OCI-LY1 (cell line): Measurements from ENCODE around the gene PRPSAP1.

Experiments
- EZH2 ChIP-seq: fragments of 200-600 bp; sonication (generic), shearing (Covaris generic); IDR thresholded peaks from 2 replicates; pipeline ENCODE4 v1.8.0; 2017; ENCODE audit warnings: borderline replicate concordance, mixed run types, mild to moderate bottlenecking, antibody characterized with exemption, low read length, moderate library complexity, mixed read lengths
- TF ChIP-seq, protein P1 (sequence below): fragments of 200-600 bp; sonication (generic), shearing (Covaris generic); IDR thresholded peaks from 2 replicates; pipeline ENCODE4 v1.5.1; 2017; ENCODE audit warnings: mild to moderate bottlenecking, antibody characterized with exemption, low read length, moderate library complexity, mixed read lengths

DNA sequence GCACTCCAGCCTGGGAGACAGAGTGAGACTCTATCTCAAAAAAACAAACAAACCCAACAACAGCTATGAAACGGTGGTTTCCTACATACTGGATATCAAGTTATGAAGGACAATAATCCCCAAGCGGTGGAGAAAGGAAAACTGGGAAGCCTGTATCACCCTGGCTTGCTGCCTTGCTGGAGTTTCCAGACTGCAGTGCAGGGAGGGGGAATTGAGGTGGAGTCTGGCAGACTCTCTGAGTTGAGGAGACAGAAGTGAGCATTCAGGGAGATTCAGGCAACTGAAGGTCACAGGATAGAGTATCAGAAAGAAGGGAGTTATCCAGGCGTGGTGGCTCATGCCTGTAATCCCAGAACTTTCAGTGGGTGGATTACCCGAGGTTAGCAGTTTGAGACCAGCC is 57.5 kb downstream of the PRPSAP1 start:
- TF ChIP-seq, protein P1, sequence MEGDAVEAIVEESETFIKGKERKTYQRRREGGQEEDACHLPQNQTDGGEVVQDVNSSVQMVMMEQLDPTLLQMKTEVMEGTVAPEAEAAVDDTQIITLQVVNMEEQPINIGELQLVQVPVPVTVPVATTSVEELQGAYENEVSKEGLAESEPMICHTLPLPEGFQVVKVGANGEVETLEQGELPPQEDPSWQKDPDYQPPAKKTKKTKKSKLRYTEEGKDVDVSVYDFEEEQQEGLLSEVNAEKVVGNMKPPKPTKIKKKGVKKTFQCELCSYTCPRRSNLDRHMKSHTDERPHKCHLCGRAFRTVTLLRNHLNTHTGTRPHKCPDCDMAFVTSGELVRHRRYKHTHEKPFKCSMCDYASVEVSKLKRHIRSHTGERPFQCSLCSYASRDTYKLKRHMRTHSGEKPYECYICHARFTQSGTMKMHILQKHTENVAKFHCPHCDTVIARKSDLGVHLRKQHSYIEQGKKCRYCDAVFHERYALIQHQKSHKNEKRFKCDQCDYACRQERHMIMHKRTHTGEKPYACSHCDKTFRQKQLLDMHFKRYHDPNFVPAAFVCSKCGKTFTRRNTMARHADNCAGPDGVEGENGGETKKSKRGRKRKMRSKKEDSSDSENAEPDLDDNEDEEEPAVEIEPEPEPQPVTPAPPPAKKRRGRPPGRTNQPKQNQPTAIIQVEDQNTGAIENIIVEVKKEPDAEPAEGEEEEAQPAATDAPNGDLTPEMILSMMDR: no peak
- no peak for TF ChIP-seq EZH2
